H9 (cell line): ENCODE data around the gene TFF3. TPM values are rescaled to one million over a fixed set of nuclear protein-coding genes. Genes with fewer than 3 reads are reported as not detected.

Experiments used
- DNase-seq: peaks from one replicate; pipeline ENCODE4 v3.0.0-alpha.2; 2017
- H2AFZ ChIP-seq: one replicate; pipeline ENCODE4 v1.6.1; 2013; ENCODE audit warnings: mild to moderate bottlenecking, low read length, control low read depth, moderate library complexity
- H2AK5ac ChIP-seq: 2 replicates; pipeline ENCODE4 v1.6.1; 2013; ENCODE audit warnings: low read length, control low read depth, mixed read lengths; ENCODE audit not compliant: insufficient read length
- H2BK120ac ChIP-seq: one replicate; pipeline ENCODE4 v1.6.1; 2013; ENCODE audit warnings: low read depth, mild to moderate bottlenecking, low read length, control low read depth, inconsistent platforms; ENCODE audit not compliant: poor library complexity, severe bottlenecking
- H2BK12ac ChIP-seq: 2 replicates; pipeline ENCODE4 v1.6.1; 2013; ENCODE audit warnings: low read length, control low read depth, mixed read lengths, low read depth; ENCODE audit not compliant: insufficient read length
- H2BK15ac ChIP-seq: 2 replicates; pipeline ENCODE4 v1.6.1; 2013; ENCODE audit warnings: low read depth, low read length, control low read depth
- H2BK20ac ChIP-seq: one replicate; pipeline ENCODE4 v1.6.1; 2013; ENCODE audit warnings: low read depth, mild to moderate bottlenecking, low read length, control low read depth, inconsistent platforms; ENCODE audit not compliant: poor library complexity, severe bottlenecking
- H2BK5ac ChIP-seq: 2 replicates; pipeline ENCODE4 v1.6.1; 2013; ENCODE audit warnings: low read length, control low read depth, mixed read lengths; ENCODE audit not compliant: insufficient read length
- H3K14ac ChIP-seq: 2 replicates; pipeline ENCODE4 v1.6.1; 2013; ENCODE audit warnings: low read length, control low read depth; ENCODE audit not compliant: insufficient read depth
- H3K18ac ChIP-seq: 2 replicates; pipeline ENCODE4 v1.6.1; 2013; ENCODE audit warnings: low read depth, mild to moderate bottlenecking, mixed read lengths, low read length, control low read depth; ENCODE audit not compliant: insufficient read length
- H3K23ac ChIP-seq: 2 replicates; pipeline ENCODE4 v1.6.1; 2013; ENCODE audit warnings: low read length, control low read depth, mixed read lengths, low read depth; ENCODE audit not compliant: insufficient read length
- H3K23me2 ChIP-seq: 2 replicates; pipeline ENCODE4 v1.6.1; 2013; ENCODE audit warnings: low read depth, mild to moderate bottlenecking, mixed read lengths, low read length, control low read depth; ENCODE audit not compliant: insufficient read length, poor library complexity, severe bottlenecking
- H3K27ac ChIP-seq: 2 replicates; pipeline ENCODE4 v1.5.1; 2013; ENCODE audit warnings: low read length, control low read depth, mixed read lengths, low read depth; ENCODE audit not compliant: insufficient read length
- H3K27me3 ChIP-seq: 2 replicates; pipeline ENCODE4 v1.6.1; 2013; ENCODE audit warnings: low read length, control low read depth, inconsistent platforms; ENCODE audit not compliant: insufficient read depth
- H3K4ac ChIP-seq: 2 replicates; pipeline ENCODE4 v1.6.1; 2013; ENCODE audit warnings: low read depth, mild to moderate bottlenecking, control low read depth, inconsistent platforms, low read length, moderate library complexity
- H3K4me1 ChIP-seq: 2 replicates; pipeline ENCODE4 v1.6.1; 2013; ENCODE audit warnings: low read length, control low read depth, inconsistent platforms; ENCODE audit not compliant: insufficient read depth
- H3K4me2 ChIP-seq: 2 replicates; pipeline ENCODE4 v1.6.1; 2013; ENCODE audit warnings: low read length, control low read depth, mixed read lengths; ENCODE audit not compliant: insufficient read length, insufficient read depth
- H3K56ac ChIP-seq: 2 replicates; pipeline ENCODE4 v1.6.1; 2013; ENCODE audit warnings: low read depth, mild to moderate bottlenecking, mixed read lengths, low read length, control low read depth; ENCODE audit not compliant: insufficient read length
- H3K79me1 ChIP-seq: 2 replicates; pipeline ENCODE4 v1.6.1; 2013; ENCODE audit warnings: low read depth, mild to moderate bottlenecking, moderate library complexity, low read length, control low read depth, inconsistent platforms; ENCODE audit not compliant: insufficient read depth, poor library complexity, severe bottlenecking
- H3K79me2 ChIP-seq: 2 replicates; pipeline ENCODE4 v1.6.1; 2013; ENCODE audit warnings: low read length, control low read depth, inconsistent platforms; ENCODE audit not compliant: insufficient read depth
- H3K9ac ChIP-seq: 2 replicates; pipeline ENCODE4 v1.6.1; 2013; ENCODE audit warnings: low read length, control low read depth, mixed read lengths; ENCODE audit not compliant: insufficient read length; ENCODE audit errors: extremely low read depth
- H3K9me3 ChIP-seq: one replicate; pipeline ENCODE4 v1.6.1; 2013; ENCODE audit warnings: low read depth, low read length, inconsistent platforms; ENCODE audit not compliant: control insufficient read depth
- H3T11ph ChIP-seq: one replicate; pipeline ENCODE4 v1.6.1; 2013; ENCODE audit warnings: mild to moderate bottlenecking, low read length, control low read depth, inconsistent platforms
- H4K20me1 ChIP-seq: one replicate; pipeline ENCODE4 v1.6.1; 2013; ENCODE audit not compliant: control insufficient read depth, insufficient read length, insufficient read depth
- H4K5ac ChIP-seq: 2 replicates; pipeline ENCODE4 v1.6.1; 2013; ENCODE audit warnings: low read depth, mild to moderate bottlenecking, mixed read lengths, low read length, control low read depth; ENCODE audit not compliant: insufficient read length
- H4K8ac ChIP-seq: replicated peaks from 2 replicates; pipeline ENCODE4 v1.6.1; 2013; ENCODE audit warnings: low read length, control low read depth, mixed read lengths, low read depth; ENCODE audit not compliant: insufficient read length
- H4K91ac ChIP-seq: 2 replicates; pipeline ENCODE4 v1.6.1; 2013; ENCODE audit warnings: low read depth, mild to moderate bottlenecking, moderate library complexity, mixed read lengths, low read length, control low read depth; ENCODE audit not compliant: insufficient read length
- H3K27ac Mint-ChIP-seq, 3 experiments: 2 replicates in 2 of 3; 3 replicates in 1 of 3; pipeline ENCODE4 v1.8.0; 2020 to 2021; ENCODE audit warnings: mixed read lengths in 3 of 3, mild to moderate bottlenecking in 1 of 3, moderate library complexity in 1 of 3
- H3K27me3 Mint-ChIP-seq: 2 replicates; pipeline ENCODE4 v1.8.0; 2021; ENCODE audit warnings: low read depth, mild to moderate bottlenecking, moderate library complexity, mixed read lengths
- H3K36me3 Mint-ChIP-seq, 3 experiments: 2 replicates in 2 of 3; 3 replicates in 1 of 3; pipeline ENCODE4 v1.8.0; 2020 to 2021; ENCODE audit warnings: low read depth in 3 of 3, mixed read lengths in 3 of 3; ENCODE audit not compliant: insufficient read depth in 1 of 3
- H3K4me1 Mint-ChIP-seq, 2 experiments: 2 replicates each; pipeline ENCODE4 v1.8.0; 2020; ENCODE audit warnings: mixed read lengths in 2 of 2
- H3K4me3 Mint-ChIP-seq, 2 experiments: 2 replicates in 1 of 2; 3 replicates in 1 of 2; pipeline ENCODE4 v1.8.0; 2020 to 2021; ENCODE audit warnings: mild to moderate bottlenecking in 2 of 2, mixed read lengths in 2 of 2, moderate library complexity in 1 of 2
- H3K9me3 Mint-ChIP-seq, 2 experiments: 2 replicates in 1 of 2; 3 replicates in 1 of 2; pipeline ENCODE4 v1.8.0; 2020; ENCODE audit warnings: mild to moderate bottlenecking in 2 of 2, mixed read lengths in 2 of 2, moderate library complexity in 1 of 2
- CTCF ChIP-seq: fragments of 200-600 bp; sonication (generic); conservative IDR thresholded peaks from 3 replicates; pipeline ENCODE4 v1.8.0; 2021; ENCODE audit warnings: antibody characterized with exemption, mild to moderate bottlenecking
- WGBS: extraction: QIAGEN DNeasy Blood & Tissue Kit; methylation state at CpG from one replicate; pipeline ENCODE4 v1.1.7; 2013; ENCODE audit warnings: missing lambda C conversion rate, low lambda C conversion rate, mixed read lengths; ENCODE audit not compliant: insufficient read length; ENCODE audit errors: extremely low coverage; 5-methylcytosine and 5-hydroxymethylcytosine counted together
- long read RNA-seq: library from polyadenylated mRNA; unstranded; transcript quantifications from one replicate; pipeline ENCODE4 v2.0.0, GENCODE V29; 2020
- total RNA-seq: library from RNA; stranded (reverse); gene quantifications from 2 replicates; pipeline ENCODE4 v1.2.1, GENCODE V29; 2021

The TFF3 gene
- total RNA-seq, result 1.5 TPM in 2 replicates
- long read RNA-seq, result 0 reads

- no peak within 1 kb of the TSS for H3K4ac ChIP-seq
- H3K79me1 ChIP-seq, result no peaks in the 10 kb centered on the region
- no peak within 1 kb of the TSS for H3K18ac ChIP-seq
- H4K20me1 ChIP-seq, result no peaks in the 10 kb centered on the region
- H3K4me1 ChIP-seq, result peaks cover 11% of the 10 kb centered on the region; the same call in 1 of the 2 replicates
- H2AK5ac ChIP-seq, result no peak within 1 kb of the TSS
- TF ChIP-seq CTCF, result no peak
- no peaks in the 10 kb centered on the region for H3K23me2 ChIP-seq
- no peaks in the 10 kb centered on the region for H3K9me3 ChIP-seq
- no peak within 1 kb of the TSS for H4K91ac ChIP-seq
- Mint-ChIP-seq H3K27ac (peak within 1 kb of the TSS in 2 of 3 experiments; percentile 66 to 68; a peak in 2 of 7 replicates), H3K4me3 (peak within 1 kb of the TSS in 1 of 2 experiments; percentile 46; a peak in 1 of 5 replicates), H3K27me3 (peaks cover 4% of the 10 kb centered on the region), H3K4me1 (peaks cover 54 to 58% of the 10 kb centered on the region in 2 experiments), H3K9me3 (no peaks in the 10 kb centered on the region; a peak in 1 of 5 replicates), H3K36me3 (no peaks in the 10 kb centered on the region)
- H3K23ac ChIP-seq, result no peak within 1 kb of the TSS
- H3K9ac ChIP-seq, result no peak within 1 kb of the TSS
- H2BK12ac ChIP-seq, result no peak within 1 kb of the TSS
- no peak within 1 kb of the TSS for H3T11ph ChIP-seq
- H2BK120ac ChIP-seq, result no peak within 1 kb of the TSS
- no peak within 1 kb of the TSS for H2BK5ac ChIP-seq
- H2BK15ac ChIP-seq, result no peak within 1 kb of the TSS
- H2BK20ac ChIP-seq, result no peak within 1 kb of the TSS
- no CpG with 5 or more reads among the region's 15 CpGs for WGBS
- H3K27me3 ChIP-seq, result no peaks in the 10 kb centered on the region
- no peak within 1 kb of the TSS for H2AFZ ChIP-seq
- no peak for DNase-seq
- no peaks in the 10 kb centered on the region for H3K79me2 ChIP-seq
- no peak within 1 kb of the TSS for H3K56ac ChIP-seq
- H4K8ac ChIP-seq, result no peak within 1 kb of the TSS
- H4K5ac ChIP-seq, result no peak within 1 kb of the TSS
- H3K14ac ChIP-seq, result no peak within 1 kb of the TSS
- H3K27ac ChIP-seq, result no peak within 1 kb of the TSS
- H3K4me2 ChIP-seq, result no peak within 1 kb of the TSS
These were observed at the start of gene TFF3 for GRCh38 chr21:42315296-42315891. TFF3 (minus strand) TSS chr21:42315409; CDS start chr21:42315374, 35 bp downstream.
